ENCODE measurements around the gene BDH2. TPM values are rescaled to one million over a fixed set of nuclear protein-coding genes. Genes with fewer than 3 reads are reported as not detected.

BDH2 gene
- polyA plus RNA-seq, 1 of the 3 experiments (the other 2 are of a cell fraction): 57.8 TPM

DNA sequence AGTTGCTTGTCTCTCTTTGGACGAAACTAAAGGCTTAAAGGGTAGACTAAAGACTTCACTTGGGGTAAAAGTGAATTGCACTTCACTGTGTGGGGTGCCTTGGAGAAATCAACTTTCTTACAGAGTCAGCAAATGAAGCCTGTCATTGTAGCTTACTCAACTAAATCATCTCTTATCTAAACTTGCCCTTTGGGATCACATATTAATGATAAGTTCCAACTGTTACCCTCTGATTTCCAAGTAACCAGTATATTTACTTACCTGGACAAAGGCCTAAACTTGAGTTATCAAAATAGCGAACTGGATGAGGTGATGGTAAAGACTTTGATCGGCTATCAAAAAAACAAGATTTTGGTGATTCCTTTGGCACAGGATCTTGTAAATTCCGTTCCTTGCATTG, 8.9 kb upstream of the BDH2 start:
- no peaks in the 10 kb centered on the region for H3K79me2 ChIP-seq (ENCODE audit: insufficient read depth)
- H3K36me3 ChIP-seq (replicated peaks in 1 of 2; ENCODE audit: control insufficient read depth in 1 of 2, insufficient read depth in 2 of 2, low read length in 1 of 2): peaks cover 28 to 36% of the 10 kb centered on the region in 2 experiments
- no peaks in the 10 kb centered on the region for H3K9me2 ChIP-seq
- no peak overlapping the region for H3K4me2 ChIP-seq
- H3K9ac ChIP-seq: no peak overlapping the region
- H3K27ac ChIP-seq (ENCODE audit: low read depth in 2 of 2, low read length in 1 of 2): no peak overlapping the region
- no peaks in the 10 kb centered on the region for H4K20me1 ChIP-seq (ENCODE audit: insufficient read depth)
- WGBS (ENCODE audit: low lambda C conversion rate): 97% methylated on average over 4 of the region's 4 CpGs
- POLR2A ChIA-PET: no interaction called here
- H3F3A ChIP-seq (replicated peaks; ENCODE audit: insufficient read depth): peaks cover 2% of the 10 kb centered on the region
- H3K27me3 ChIP-seq (ENCODE audit: insufficient read depth): no peaks in the 10 kb centered on the region
- CTCF ChIA-PET: interaction anchor here (2.8 kb wide), 1 partner anchor 9 kb away, joined by 16 read pairs; the partner anchor contains the start of gene BDH2
- TF ChIP-seq NRF1 (IDR thresholded peaks at IDR 0.05; ENCODE audit: low read depth, low read length) (no peak), EZH2phosphoT487 (IDR thresholded peaks at IDR 0.05; ENCODE audit: borderline replicate concordance, low read depth) (no peak), RXRA (IDR thresholded peaks at IDR 0.05; ENCODE audit: borderline replicate concordance, low read depth) (no peak), RCOR1 (IDR thresholded peaks at IDR 0.05; ENCODE audit: low read length) (no peak), FOSL2 (IDR thresholded peaks at IDR 0.05; ENCODE audit: borderline replicate concordance, low read depth) (no peak), FOXJ3 (CRISPR knock-in tag; IDR thresholded peaks at IDR 0.05) (no peak), CHD2 (IDR thresholded peaks at IDR 0.05; ENCODE audit: low read length, partially characterized antibody) (no peak), POLR2AphosphoS5 (IDR thresholded peaks at IDR 0.05; ENCODE audit: low read depth, low read length) (no peak), ELF1 (IDR thresholded peaks at IDR 0.05) (no peak), TAF1 (IDR thresholded peaks at IDR 0.05; ENCODE audit: borderline replicate concordance, low read depth, low read length) (no peak), TEAD4 (IDR thresholded peaks at IDR 0.05; ENCODE audit: borderline replicate concordance, insufficient read depth) (no peak), SIN3A (IDR thresholded peaks at IDR 0.05; ENCODE audit: borderline replicate concordance, low read depth, low read length) (no peak)
- TF ChIP-seq, protein P1, sequence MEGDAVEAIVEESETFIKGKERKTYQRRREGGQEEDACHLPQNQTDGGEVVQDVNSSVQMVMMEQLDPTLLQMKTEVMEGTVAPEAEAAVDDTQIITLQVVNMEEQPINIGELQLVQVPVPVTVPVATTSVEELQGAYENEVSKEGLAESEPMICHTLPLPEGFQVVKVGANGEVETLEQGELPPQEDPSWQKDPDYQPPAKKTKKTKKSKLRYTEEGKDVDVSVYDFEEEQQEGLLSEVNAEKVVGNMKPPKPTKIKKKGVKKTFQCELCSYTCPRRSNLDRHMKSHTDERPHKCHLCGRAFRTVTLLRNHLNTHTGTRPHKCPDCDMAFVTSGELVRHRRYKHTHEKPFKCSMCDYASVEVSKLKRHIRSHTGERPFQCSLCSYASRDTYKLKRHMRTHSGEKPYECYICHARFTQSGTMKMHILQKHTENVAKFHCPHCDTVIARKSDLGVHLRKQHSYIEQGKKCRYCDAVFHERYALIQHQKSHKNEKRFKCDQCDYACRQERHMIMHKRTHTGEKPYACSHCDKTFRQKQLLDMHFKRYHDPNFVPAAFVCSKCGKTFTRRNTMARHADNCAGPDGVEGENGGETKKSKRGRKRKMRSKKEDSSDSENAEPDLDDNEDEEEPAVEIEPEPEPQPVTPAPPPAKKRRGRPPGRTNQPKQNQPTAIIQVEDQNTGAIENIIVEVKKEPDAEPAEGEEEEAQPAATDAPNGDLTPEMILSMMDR (IDR thresholded peaks at IDR 0.05): no peak
- TF ChIP-seq, protein P2, sequence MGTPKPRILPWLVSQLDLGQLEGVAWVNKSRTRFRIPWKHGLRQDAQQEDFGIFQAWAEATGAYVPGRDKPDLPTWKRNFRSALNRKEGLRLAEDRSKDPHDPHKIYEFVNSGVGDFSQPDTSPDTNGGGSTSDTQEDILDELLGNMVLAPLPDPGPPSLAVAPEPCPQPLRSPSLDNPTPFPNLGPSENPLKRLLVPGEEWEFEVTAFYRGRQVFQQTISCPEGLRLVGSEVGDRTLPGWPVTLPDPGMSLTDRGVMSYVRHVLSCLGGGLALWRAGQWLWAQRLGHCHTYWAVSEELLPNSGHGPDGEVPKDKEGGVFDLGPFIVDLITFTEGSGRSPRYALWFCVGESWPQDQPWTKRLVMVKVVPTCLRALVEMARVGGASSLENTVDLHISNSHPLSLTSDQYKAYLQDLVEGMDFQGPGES (IDR thresholded peaks at IDR 0.05; ENCODE audit: low read depth, low read length): no peak
- TF ChIP-seq, protein P3, sequence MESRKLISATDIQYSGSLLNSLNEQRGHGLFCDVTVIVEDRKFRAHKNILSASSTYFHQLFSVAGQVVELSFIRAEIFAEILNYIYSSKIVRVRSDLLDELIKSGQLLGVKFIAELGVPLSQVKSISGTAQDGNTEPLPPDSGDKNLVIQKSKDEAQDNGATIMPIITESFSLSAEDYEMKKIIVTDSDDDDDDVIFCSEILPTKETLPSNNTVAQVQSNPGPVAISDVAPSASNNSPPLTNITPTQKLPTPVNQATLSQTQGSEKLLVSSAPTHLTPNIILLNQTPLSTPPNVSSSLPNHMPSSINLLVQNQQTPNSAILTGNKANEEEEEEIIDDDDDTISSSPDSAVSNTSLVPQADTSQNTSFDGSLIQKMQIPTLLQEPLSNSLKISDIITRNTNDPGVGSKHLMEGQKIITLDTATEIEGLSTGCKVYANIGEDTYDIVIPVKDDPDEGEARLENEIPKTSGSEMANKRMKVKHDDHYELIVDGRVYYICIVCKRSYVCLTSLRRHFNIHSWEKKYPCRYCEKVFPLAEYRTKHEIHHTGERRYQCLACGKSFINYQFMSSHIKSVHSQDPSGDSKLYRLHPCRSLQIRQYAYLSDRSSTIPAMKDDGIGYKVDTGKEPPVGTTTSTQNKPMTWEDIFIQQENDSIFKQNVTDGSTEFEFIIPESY (IDR thresholded peaks at IDR 0.05; ENCODE audit: borderline replicate concordance, low read depth): no peak
- TF ChIP-seq, protein P4, sequence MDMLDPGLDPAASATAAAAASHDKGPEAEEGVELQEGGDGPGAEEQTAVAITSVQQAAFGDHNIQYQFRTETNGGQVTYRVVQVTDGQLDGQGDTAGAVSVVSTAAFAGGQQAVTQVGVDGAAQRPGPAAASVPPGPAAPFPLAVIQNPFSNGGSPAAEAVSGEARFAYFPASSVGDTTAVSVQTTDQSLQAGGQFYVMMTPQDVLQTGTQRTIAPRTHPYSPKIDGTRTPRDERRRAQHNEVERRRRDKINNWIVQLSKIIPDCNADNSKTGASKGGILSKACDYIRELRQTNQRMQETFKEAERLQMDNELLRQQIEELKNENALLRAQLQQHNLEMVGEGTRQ (IDR thresholded peaks at IDR 0.05; ENCODE audit: borderline replicate concordance, low read depth, low read length): no peak
- no peak overlapping the region for H3K4me3 ChIP-seq (ENCODE audit: low read depth in 2 of 2, low read length in 1 of 2)
- no peaks in the 10 kb centered on the region for H3K9me3 ChIP-seq
- H2AFZ ChIP-seq (ENCODE audit: low read depth): no peak overlapping the region
- peaks cover 0 to 5% of the 10 kb centered on the region in 2 experiments; a peak in 1 of 4 replicates for H3K4me1 ChIP-seq (ENCODE audit: control insufficient read depth in 1 of 2, insufficient read depth in 2 of 2, low read depth in 1 of 2, low read length in 1 of 2)
- no peak for DNase-seq

Measured in SK-N-SH (cell line).